GM13977 (cell line): Measurements from ENCODE around the gene SAMHD1.
A peak's percentile ranks its signal among the peaks of the same experiment; 100 is the strongest.

Experiments used
- DNase-seq: peaks from one replicate; pipeline ENCODE4 v3.0.0; 2012; ENCODE audit warnings: low spot score
- in situ Hi-C: fragments of 300-500 bp; cut with MboI; formaldehyde crosslinking; loops from one replicate; pipeline ENCODE4 v1.12.0; 2022; ENCODE audit warnings: low sequenced_read_pairs, low pct_unique_long_range_greater_than_20kb, mixed read lengths, inconsistent platforms; ENCODE audit not compliant: unreplicated experiment
- TF ChIP-seq, protein P1 (sequence below): IDR thresholded peaks from 2 replicates; pipeline ENCODE4 v1.5.1; 2012; ENCODE audit warnings: mild to moderate bottlenecking, control low read depth; ENCODE audit not compliant: insufficient read depth; ENCODE audit errors: extremely low read depth, missing control alignments

Gene SAMHD1

DNA sequence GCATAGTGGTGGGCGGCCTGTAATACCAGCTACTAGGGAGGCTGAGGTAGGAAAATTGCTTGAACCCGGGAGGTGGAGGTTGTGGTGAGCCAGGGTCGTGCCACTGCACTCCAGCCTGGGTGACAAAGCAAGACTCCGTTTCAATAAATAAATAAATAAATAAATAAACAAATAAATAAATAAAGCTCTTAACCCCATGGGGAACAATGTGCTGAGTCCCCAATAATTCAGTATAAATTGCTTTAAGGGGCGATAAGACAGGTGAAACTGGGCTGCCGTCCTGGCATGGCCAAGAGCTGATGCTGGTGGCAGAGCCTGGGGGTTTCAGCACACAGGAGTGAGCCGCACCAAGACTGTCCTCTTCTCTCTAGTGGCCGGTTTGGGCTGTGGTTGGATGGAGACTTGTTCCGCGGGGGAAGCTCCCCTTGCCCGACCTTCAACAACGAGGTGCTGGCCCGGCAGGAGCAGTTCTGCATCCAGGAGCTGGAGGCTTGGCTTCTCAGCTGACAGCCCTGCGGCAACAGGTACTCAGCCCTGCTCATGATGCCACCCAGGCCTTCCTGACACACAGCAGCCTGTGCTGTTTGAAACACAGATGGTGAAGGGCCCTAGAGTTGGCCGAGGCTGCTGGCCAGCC, 62.5 kb downstream of the SAMHD1 start:
- TF ChIP-seq, protein P1, sequence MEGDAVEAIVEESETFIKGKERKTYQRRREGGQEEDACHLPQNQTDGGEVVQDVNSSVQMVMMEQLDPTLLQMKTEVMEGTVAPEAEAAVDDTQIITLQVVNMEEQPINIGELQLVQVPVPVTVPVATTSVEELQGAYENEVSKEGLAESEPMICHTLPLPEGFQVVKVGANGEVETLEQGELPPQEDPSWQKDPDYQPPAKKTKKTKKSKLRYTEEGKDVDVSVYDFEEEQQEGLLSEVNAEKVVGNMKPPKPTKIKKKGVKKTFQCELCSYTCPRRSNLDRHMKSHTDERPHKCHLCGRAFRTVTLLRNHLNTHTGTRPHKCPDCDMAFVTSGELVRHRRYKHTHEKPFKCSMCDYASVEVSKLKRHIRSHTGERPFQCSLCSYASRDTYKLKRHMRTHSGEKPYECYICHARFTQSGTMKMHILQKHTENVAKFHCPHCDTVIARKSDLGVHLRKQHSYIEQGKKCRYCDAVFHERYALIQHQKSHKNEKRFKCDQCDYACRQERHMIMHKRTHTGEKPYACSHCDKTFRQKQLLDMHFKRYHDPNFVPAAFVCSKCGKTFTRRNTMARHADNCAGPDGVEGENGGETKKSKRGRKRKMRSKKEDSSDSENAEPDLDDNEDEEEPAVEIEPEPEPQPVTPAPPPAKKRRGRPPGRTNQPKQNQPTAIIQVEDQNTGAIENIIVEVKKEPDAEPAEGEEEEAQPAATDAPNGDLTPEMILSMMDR = no peak
- DNase-seq = no peak
- in situ Hi-C loops = loop anchor here (25.0 kb wide), 1 partner anchor 277 kb away; the partner anchor contains the start of gene RAB5IF

- DNase-seq = no peak
- TF ChIP-seq, protein P1 = no peak
Measured at GRCh38 chr20:36887752-36888090, 63.8 kb downstream of the SAMHD1 start.

DNA sequence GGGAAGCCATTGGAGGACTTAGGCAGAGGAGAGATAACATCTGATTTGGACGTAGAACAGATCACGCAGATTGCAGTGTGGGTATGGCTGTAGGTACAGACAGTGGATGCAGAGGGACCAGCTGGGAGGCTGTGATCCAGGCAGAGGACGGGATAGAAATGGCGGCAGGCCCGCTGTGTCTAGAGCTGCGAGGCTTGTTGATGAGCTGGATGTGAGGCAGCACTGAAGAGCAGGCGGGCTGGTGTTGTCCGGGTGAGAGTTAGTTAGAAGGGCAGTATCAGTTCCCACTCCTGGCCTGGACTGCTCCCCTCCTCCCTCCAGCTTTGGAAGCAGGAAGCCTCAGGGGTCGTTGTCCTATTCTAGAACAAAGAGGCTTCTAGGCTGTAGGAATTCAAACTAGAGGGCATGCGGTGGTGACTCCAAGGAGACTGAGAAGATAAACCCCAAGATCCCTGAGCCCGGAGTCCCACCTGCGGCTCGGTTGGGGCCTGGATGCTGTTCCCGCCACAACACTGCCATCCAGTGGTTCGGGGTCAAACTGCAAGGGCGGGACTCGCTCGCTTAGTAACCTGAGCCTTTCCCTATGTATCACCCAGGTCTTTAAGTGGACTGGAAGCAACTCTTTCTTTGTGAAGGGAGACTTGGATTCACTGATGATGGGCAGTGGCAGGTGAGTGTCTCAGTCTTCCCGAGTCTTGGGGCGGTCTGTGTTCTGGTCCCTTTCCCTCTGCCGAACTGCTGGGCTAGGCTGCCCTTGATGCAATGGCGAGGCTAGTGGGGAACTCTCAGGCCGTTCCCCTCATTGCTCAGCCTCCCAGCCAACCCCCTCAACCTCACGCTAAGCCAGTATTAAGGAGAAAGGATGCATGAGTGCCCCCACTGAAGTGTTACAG, 64.4 kb downstream of the SAMHD1 start:
- DNase-seq = peak; percentile 88

More at GRCh38 chr20:36887752-36888090, 63.8 kb downstream of the SAMHD1 start:
- in situ Hi-C loops = loop anchor here (25.0 kb wide), 1 partner anchor 275 kb away; the partner anchor contains the start of gene RAB5IF

DNA sequence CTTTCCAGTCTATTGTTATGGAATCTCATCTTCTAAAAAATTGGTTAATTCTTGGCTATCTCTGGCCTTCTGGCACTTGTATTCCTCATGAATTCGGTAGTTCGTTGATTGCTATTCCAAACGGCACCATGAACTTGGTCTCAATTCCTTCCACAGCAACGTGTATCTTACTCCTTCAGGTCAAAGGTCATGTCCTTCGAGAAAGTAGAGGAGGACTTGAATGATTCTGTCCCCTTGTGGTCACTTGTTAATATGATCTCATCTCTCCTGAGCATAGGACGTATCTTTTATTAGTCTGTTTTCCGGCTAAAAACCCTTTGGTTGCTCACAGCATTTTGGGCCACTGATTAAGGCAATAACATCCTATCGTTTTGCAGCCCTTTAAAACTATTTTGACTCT, 66.2 kb downstream of the SAMHD1 start:
- DNase-seq = no peak
- TF ChIP-seq, protein P1 = no peak
- in situ Hi-C loops = loop anchor here (25.0 kb wide), 1 partner anchor 273 kb away; the partner anchor contains the start of gene RAB5IF

More for the DNA sequence above, 64.4 kb downstream of the SAMHD1 start:
- TF ChIP-seq, protein P1 = peak; percentile 93
- in situ Hi-C loops = loop anchor here (25.0 kb wide), 1 partner anchor 275 kb away; the partner anchor contains the start of gene RAB5IF

GRCh38 chr20:36883977-36884535, 67.5 kb downstream of the SAMHD1 start:
- in situ Hi-C loops = loop anchor here (25.0 kb wide), 1 partner anchor 272 kb away; the partner anchor contains the start of gene RAB5IF
- DNase-seq = no peak
- TF ChIP-seq, protein P1 = no peak

DNA sequence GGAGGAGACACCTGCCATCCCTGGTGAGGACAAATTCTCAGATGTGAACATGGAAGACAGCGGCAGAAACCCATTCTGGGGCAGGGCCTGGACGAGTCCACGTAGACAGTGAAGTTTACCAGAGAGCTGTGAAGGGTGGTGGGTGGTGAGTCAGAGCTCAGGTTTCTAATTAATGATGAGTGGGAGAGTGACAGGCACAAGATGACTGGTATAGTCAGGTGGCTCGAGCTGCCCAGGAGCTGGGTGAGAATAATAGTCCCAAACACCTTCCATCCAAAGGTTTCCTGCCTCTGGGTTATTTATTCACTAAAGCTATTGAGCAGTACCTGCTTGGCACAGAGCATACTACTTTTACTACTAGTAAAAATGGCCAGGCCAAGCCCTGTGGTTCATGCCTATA, 69.6 kb downstream of the SAMHD1 start:
- TF ChIP-seq, protein P1 = no peak
- DNase-seq = peak; percentile 59
- in situ Hi-C loops = loop anchor here (25.0 kb wide), 1 partner anchor 270 kb away; the partner anchor contains the start of gene RAB5IF
